Activated CD8-positive, alpha-beta memory T cell treated with anti-CD3 and anti-CD28 coated beads, Interleukin-2, amount 50 U/mL, for 4 hours (primary cell): ENCODE measurements around the gene NOC2L.

Experiments used
- DNase-seq: peaks from one replicate; pipeline ENCODE4 v3.0.0-alpha.2; 2020

The NOC2L gene

DNA sequence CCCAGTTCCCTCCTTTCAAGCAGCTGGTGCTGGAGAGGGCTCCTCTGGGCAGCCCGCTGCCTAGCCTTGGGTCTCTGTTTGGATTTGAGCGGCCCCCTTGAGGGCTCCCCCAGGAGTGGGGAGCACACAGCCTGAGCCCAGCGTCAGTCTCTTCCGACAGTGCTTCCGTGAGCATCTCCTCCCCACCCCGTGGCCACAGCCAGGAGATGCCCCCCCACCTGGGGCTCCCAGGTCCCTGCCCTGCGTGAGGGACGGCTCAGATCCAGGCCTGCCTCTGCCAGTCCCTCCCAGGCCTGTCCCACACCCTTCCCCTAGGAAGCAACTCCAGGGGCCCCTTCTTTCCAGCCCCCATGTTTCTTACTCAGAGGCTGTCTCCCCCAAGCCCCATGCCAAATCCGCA is 31.8 kb downstream of the NOC2L start:
- DNase-seq = no peak

DNA sequence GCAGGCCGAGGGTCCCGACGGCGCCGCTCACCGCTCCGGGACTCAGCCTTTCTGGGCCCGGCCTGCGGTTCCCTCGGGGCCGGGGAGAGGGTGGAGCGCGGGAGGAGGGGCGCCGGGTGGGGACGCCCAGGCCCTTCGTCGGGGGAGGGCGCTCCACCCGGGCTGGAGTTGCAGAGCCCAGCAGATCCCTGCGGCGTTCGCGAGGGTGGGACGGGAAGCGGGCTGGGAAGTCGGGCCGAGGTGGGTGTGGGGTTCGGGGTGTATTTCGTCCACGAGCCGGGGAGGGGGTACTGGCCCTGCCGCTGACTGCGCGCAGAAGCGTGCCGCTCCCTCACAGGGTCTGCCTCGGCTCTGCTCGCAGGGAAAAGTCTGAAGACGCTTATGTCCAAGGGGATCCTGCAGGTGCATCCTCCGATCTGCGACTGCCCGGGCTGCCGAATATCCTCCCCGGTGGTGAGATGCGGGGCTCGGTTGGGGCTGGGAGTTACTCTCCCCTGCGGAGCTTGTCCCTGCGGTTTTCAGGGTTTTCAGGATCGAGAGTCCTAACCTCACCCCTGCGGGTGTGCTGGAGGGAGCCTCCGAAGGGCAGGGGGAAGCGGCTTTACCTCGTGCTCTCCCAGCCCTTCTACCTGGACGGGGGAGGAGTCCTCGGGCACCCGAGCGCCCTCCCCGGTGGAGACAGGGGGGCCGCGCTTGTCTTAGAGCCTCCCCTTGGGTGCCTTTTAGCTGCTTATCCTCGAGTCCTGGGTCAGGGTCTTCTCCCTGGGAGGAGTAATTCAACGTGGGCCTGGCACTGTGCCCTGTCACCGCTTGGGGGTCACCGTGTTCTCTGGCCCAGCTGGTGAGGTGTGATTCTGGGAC is 33.3 kb downstream of the NOC2L start:
- DNase-seq = no peak

DNA sequence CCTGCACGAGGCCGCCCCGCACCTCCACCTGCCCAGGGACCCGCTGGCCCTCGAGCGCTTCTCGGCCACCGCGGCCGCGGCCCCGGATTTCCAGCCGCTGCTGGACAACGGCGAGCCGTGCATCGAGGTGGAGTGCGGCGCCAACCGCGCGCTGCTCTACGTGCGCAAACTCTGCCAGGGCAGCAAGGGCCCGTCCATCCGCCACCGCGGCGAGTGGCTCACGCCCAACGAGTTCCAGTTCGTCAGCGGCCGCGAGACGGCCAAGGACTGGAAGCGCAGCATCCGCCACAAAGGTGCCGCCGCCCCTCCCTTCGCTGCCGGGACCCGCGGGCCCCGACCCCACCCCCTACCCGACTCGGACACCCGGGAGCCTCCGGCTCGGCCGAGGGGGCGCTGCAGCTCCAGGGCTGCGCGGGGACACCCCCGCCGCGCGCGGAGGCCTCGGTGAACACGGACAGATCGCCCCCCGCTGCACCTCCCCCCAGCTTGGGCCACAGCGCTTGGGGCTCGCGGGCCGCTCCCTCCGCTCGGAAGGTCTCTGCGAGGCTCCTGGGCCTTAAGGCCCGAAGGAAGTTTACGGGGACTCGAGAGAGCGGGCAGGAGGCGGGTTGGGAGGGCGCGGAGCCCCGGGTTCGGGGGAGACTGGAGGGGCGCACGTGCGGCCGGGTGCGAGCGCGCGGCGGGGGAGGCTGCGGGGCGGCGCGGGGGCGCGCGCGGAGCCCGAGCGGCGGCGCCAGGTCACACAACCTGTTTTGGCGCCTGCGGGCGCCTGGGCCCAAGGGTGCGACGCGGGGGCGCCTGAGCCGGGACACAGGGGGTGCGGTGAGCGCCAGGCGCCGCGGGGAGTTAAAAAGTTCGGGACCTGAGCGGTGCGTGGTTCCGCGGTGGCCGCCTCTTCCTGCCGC is 34.1 kb downstream of the NOC2L start:
- no peak for DNase-seq

DNA sequence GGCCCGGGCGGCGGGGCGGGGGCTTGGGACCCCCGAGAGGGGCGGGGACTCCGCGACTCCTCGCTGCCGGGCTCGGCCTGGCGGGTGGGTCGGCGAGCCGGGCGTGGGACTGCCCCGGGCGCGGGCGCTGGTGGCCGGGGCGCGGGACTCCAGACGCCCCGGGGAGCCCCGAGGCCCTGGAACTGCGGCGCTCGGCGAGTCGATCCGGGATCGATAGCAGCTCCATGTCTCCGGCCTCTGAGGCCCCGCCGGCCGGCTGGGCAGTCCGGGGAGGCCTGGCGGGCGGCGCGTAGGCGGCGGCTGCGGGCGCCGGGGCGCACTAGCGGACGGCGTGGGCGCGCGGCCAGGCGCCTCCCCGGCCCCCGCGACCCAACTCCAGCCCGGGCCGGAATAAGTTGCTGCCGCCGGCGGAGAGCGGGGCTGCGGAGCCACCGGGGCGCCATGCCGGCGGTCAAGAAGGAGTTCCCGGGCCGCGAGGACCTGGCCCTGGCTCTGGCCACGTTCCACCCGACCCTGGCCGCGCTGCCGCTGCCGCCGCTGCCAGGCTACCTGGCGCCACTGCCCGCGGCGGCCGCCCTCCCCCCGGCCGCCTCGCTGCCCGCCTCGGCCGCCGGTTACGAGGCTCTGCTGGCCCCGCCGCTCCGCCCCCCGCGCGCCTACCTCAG is 34.9 kb downstream of the NOC2L start:
- no peak for DNase-seq

DNA sequence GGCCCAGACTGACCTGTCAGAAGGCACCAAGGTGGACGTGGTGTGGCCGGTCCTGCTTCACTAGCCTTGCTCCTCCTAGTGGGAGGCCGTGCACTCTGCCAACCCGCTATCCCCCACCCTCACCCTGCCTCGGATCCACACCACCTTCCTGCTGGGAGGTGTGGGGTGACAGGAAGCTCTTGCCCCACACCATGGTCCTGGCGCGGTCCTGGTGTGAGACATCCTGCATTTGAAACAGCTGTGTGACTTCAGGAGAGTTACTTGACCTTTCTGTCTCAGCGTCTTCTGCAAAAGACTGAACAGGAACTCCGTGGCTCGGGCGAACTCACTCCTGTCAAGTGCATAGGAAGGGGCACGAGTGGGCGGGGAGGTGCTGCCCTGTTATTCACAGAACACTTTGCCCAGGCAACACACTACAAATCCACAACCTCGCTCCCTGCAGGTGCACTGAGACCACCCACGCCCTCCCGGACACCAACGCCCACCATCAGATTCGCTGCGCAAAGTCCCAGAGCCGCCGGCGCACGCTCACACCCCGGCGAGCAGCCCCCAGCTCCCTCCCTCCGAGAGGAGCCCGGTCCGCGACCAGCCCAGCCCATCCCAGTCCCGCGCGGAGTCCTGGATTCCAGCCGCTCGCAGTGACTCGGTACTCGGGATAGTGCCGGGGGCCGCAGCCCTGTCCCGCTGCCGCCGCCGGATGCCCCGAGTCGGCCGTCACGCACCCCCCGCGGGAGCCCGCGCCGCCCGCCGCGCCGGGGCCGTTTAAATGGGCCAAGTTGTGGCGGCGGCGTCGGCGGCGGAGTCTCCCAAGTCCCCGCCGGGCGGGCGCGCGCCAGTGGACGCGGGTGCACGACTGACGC is 35.7 kb downstream of the NOC2L start, which contains the start of gene SAMD11:
Gene SAMD11, plus strand, starts transcription at position 793 of the 860 bp plus-strand sequence. CDS start 509 bp downstream, outside the sequence.
- DNase-seq = peak; percentile 65

DNA sequence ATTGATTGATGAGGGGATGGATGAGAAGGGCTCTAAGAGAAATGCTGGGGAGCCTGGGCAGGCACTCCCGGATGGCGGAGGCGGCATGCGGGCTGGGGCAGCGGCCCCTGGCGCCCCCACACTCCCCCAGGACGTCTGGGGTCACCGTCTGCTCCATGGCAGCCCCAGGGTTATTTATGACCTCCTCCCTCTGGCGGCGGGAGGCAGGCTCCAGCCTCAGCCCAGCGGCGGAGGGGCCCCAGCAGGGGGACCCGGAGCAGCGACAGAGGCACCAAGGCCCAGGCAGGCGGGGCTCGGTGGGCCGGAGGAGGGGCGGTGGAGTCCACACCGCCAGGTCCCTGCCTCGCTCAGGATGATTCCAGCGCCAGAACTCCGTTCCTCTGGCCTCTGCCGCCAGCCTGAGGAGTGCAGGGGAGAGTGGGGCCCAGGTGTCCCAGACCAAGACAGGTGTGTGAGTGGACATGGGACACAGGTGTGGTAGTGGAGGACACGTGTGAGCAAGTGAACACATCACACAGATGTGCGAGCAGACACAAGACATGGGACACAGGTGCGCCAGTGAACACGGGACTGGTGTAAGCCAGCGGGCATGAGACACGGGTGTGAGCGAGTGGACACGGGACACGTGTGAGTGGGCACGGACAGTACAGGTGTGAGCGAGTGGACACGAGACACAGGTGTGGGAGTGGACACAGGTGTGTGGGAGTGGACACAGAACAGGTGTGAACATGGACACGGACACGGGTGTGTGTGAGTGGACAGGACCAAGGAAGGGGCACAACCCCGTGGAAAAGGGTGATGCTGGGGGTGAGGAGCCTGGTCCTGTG is 37.8 kb downstream of the NOC2L start:
- DNase-seq = peak; percentile 39

DNA sequence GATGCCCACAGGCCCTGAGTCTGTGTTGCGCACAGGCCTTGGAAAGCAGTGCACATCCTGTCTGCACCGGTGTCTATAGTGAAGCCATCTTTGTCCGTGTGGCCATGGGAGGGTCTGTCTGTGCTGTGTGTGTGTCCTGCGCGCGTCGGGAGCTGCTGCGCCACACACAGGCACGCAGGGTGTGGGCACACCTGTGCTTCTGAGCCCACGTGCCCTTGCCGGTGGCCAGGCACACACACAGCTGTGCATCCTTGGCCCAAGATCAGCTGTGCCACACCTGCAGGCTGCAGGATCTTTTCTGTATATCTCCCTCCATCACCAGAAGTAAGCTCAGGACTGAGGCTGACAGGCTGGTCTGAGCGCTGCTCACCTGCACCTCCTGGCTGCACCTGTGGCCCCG is 38.5 kb downstream of the NOC2L start:
- DNase-seq = no peak

DNA sequence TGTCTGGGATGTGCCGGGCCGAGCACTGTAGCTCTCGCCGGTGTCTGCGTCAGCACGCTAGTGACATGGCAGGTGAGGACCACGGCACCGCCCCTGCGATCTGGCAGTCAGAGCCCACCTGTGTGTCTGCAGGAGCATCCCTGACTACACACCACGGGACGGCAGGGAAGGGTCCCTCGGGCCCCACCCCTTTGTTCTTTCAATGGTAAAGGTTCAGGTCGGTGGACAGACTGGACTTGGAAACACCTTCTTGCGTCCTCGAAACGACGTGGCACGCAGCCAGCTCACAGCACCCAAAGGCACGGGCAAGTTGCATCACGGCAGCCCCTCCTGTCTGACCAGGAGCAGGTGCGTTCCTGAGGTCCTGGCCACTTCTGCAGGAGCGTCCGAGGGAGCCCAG is 39.0 kb downstream of the NOC2L start:
- DNase-seq = no peak

DNA sequence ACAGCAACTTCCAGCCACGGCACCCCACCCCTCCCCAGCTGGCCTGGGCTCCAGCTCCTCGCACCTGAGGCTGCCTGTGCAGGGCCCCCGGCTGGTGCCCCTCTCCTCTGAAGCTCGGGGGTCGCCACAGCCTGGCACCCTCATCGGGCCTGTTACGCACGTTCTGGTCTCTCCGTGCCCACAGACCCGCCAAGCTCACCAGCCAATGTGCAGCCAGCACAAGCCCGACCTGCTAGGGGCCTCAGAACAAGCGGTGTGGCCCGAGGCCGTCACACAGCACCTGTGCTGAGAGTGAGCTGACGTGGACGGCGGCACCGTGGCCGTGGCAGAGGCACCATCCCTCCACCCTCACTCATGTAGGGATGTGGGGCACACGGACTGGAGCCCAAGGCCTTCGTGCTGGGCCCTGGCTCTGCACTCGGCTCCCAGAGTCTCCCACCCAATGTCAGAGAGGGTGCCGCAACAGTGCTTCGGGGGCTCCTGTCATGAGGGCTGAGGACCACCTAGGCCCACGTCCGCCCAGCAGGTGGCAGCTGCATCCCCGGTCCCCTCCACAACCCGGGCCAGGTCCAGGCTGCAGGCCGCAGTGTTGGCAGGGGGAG is 39.7 kb downstream of the NOC2L start:
- DNase-seq = no peak

DNA sequence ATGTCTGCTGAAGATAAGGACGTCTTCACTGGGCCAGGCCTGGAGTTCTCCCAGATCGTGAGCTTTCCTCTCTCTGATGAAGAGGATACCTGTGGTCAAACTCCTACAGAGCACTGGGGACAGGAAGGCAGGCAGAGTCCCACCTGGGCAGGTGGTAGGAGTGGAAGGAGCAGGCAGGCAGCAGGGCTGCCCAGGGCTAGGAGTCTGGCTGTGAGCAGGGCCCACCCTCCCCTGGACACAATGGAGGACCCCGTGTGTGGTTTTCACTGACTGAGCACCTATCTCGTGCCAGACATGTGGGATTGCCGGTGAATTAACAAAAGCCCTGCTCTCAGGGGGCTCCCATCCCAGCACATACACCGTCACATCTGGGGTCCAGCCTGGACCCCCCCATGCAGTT is 40.2 kb downstream of the NOC2L start:
- DNase-seq = no peak

DNA sequence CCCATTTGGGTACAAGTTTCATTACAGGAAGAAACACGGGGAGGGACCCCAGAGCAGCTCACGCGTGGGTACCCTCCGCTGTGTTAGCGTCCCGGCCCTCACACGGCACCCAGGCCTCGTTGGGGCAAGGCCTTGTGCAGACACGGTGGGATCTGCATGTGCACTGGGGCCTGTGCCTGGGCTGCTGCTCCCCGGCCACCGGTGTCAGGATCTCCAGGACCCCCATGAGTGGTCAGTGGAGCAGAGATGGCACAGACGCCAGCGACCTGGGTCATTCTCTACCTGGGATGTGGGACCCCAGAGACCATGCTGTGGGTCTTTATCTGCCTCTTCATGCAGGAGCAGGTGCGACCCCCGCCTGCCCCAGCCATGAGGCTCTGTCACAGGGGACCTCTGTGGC is 40.7 kb downstream of the NOC2L start:
- DNase-seq = no peak

DNA sequence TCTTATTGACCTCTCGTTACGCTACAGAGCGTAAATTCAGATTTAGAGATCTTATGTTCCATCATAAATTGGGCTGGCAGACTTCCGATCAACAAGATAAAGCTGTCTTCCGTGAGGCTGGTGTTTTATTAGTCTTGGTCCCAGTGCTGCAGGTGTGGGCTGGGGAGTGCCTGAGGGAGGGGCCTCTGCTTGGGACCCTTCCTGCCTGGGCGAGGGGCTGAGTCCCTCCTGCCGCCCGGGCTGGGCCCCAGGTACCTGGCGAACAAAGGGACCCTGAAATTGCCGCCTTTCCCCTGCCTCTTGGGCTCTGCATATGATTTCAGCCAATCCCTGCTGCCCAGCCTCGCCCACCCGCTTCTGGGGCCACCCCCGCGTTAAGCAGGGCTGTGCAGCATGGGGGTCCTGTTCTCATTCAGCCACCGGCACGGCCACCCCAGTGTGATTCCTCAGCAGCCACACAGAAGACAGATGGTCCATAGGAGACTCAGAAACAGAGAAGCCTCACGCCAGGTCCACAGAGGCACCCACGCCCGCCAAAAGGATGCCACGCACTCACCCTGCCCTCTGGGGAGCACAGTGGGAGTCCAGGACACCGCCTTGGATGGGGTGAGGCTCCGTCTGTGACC is 41.5 kb downstream of the NOC2L start:
- DNase-seq = no peak

DNA sequence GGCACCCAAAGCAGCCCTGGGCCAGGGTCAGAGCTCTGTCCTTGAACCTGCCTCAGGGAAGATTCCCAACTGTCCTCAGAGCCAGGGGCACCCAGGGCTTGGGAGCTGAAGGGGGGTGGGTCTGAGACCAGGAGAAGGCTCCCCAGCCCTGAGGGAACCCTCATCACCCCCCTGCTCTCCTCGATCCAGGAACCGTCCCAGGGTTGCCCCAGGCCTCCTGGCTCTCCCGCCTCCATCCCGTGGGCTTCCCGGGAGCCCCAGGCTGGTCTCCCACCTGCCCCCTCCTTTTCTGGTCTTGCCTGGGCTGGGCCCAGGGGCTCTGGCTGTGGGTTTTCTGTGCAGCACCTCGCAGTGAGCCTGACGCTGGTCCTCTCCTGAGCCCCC is 42.0 kb downstream of the NOC2L start:
- no peak for DNase-seq

DNA sequence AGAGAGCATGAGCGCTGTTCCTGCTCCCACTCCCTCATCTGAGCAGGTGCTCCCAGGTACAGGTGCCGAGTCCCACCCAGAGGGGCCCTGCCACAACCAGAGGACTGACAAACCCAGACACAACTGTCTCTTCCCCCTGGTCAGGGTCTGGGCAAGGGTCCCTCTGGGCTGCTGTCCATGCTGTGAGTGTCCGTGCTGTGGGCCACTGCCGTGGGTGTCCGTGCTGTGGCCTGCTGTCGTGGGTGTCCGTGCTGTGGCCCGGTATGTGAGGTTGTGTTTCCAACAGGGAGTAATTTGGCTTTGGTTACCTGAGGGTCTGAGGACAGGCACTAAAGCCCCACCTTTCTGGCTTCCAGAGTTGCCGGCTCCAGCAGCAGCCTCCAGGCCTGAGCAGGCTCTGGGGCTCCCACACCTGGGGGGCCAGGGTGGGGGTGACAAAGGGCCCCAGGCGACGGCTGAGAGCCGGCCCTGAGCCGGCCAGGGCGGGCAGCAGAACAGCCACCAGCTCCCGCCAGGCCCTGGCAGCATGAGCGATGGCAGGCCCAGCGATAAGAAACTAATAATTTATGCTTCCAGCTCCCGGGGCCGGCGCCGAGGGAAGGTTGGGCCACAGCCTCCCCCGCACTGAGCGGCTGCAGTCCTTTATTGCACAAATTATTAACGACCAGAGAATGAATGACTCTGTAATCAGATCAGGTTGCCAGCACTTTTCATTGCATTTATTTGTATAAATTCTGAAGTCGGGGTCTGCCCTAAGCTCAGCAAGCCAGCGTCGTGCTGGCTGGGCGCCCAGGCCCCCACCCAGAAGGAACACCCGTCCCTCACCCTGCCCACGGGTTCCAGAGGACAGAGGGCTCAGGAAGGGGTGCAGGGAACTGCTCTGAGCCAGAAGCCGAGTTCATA is 42.6 kb downstream of the NOC2L start:
- no peak for DNase-seq

DNA sequence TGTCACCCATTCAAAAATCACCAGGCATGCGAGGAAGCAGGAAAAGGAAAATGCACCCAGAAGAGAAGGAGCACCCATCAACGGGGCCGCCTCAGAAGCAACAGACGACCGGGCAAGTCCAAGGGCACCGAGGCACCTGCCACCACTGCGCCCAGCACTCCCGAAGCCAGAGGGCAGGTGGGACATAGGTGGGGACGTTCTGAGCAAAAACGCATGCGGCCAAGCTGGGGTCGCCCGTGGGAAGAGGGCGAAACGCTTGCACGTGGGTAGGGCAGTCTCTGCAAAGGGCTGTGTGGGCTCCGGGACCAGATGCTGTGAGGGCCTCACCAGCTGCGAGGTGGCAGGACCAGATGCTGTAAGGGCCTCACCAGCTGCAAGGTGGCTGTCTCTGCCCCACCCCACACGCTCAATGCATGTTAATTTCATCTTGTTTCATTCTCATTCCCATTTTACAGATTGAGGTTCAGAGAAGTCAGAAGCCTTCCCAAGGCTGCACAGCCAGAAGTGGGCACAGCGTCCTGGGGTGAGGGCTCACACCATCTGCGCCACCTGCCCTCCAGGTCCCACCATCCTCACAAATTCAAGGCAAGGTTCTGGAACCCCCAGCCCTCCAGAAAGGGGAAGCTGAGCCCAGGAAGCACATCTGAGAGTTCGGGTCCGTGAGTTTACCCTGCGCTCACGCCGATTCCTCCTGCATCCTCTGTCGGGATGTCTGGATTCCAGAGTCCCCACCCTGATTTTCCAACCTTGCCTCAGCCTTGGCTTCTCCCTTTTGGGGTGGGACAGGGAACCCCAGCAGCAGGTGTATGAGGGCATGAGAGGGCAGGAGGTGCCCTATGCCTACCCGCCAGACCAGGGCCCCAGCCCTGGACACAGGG is 43.5 kb downstream of the NOC2L start:
- no peak for DNase-seq

DNA sequence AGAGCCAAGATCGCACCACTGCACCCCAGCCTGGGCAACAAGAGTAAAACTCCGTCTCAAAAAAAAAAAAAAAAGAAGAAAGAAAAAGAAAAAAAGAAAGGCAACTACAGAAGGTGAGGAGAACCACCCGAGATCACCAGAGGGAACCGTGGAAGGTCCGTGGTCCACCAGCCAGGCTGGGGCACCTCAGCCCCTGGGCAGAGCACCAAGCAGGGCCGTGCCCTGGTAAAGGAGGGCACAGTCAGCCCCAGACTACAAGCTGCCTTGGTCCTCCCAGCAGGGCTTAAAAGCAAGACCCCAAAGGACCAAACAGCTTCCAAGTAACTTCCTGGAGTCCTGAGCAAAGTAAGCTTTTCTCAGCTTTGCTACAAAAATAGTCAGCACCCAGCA is 44.2 kb downstream of the NOC2L start:
- no peak for DNase-seq

DNA sequence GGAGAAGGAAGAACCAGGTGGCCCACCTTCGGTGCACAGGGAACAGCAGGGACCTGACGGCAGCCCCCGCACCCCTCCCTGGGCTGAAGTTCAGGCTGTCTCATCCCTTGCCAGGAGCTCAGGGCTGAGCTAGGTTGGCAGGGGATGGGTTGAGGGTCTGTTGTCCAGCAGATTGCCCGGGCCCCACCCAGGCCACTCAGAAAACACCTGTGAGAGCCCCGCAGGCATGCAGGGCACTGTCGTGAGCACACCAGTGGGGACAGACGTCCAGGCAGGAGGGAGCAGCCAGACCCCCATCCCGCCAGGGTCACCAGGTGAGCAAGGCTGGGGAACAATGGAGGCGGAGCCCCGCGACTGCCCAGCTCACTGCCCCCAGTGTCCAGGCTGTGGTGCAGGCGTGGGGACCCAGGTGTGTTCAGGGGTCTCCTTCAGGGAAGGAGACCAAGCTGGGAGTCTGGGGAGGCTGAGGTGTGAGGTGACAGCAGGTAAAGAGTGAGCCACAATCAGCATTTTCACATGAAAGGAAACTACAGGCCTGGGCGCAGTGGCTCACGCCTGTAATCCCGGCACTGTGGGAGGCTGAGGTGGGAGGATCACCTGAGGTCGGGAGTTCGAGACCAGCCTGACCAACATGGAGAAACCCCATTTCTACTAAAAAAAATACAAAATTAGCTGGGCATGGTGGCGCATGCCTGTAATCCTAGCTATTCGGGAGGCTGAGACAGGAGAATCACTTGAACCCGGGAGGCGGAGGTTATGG is 44.7 kb downstream of the NOC2L start:
- no peak for DNase-seq
